Stimulated activated CD8-positive, alpha-beta memory T cell treated with anti-CD3 and anti-CD28 coated beads, Interleukin-7, amount 100 ng/mL, for 1 hour (primary cell): ENCODE results near the gene CDK14.
"Not testable (repeated sequence)": the region's sequence is repeated elsewhere in the genome, so short reads cannot be mapped to it uniquely, and the experiment has no call there.

Experiments
- DNase-seq, 2 donors: peaks; one replicate each; pipeline ENCODE4 v3.0.0-alpha.2; 2020; ENCODE audit warnings: low read depth in 2 of 2

The CDK14 gene

DNA sequence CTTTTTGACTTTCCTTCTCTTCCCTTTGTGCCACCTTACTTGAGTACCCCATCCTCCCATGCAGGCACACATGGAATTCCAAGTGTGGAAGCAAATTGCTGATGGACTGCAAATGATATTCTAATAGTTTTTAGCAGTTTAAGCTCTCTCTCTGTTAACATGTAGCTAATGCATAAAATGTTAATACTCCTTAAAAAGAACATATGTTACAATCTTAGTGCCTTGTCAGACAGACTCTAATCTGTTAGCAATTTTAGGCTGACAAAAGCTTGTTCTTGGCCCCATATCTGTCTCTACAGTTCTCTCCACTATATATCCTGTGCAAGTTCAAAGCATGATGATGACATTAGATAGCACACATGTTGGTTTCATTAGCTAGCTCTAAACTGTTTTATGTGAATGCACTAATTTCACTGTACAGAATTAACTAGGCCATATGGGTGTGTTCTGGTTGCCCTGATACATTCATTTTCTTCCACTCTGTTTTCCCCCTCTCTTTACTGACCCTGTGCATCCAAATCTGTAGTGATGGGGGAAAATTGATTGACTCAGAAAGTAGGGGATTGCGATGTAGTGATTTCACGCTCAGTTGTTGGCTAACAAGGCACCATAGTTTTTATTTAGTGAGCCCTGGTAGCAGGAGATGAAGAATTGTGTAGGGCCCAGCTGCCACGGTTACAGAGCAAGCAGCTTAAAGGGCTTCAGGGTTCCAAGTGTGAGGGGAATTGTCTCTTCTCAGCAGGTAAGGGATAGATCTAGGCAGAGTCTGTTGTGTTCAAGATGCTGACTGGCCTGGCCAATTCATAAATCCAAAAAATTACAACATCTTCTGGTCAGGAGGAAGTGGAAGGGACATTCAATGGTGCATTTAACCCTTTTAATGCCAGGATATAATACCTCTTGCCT lies 553.5 kb downstream of the CDK14 start:
- no peak for DNase-seq

DNA sequence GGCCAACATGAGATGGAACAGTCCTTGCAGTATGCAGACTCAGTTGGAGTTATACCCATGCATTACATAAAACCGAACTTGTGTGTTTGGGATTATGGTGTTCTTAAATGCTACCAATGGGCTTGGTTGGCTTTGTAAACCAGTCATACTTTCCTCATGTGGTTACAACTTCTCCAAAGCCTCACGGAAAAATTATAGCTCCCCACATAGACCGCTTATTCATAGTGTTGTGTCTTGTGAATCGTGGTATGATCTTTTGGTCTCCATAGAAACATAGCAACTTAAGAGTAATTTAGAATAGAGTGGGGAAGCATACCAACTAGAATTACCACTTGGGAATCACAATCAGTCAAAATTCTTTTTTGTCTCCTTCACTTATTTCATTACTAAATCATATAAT lies 555.8 kb downstream of the CDK14 start:
- DNase-seq, result no peak

DNA sequence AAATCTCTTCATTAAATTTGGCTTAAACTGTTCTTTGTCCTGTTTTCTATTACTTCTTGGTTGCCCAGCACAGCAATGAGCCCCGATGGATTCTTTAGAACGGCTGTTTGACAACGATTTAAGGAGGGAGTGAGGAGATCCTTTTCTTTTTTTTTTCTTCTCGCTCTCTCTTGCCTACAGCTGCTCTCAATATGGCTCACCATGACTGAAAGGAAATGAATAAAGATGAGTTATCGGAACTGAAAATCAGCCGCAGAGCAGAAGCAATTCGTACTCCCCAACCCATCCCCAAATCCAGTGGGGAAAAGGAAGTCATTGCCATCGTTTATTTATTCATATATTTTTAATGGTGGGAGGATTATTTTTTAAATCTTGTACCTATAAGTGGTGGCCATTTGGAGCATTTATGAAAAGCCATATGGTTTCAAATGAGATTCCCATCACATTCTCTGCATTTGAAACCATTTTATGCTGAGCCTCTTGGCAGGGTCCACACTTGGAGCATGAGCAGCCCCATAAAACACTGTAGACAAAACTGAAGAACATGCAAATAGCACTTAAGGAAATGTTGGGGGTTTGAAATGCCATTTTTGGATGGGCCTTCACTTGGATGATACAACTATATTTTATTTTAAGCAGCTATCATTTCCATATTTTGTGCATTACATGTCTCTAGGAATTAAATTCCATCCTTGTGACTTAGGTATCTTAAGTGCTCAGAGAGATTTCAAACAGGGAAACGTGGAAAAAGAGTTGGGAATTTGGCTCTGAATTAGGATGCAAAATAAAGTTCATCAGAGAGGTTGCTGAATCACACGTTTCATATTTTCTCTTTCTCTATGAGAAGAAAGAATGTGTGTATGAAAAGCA lies 560.4 kb downstream of the CDK14 start:
- DNase-seq, result no peak

DNA sequence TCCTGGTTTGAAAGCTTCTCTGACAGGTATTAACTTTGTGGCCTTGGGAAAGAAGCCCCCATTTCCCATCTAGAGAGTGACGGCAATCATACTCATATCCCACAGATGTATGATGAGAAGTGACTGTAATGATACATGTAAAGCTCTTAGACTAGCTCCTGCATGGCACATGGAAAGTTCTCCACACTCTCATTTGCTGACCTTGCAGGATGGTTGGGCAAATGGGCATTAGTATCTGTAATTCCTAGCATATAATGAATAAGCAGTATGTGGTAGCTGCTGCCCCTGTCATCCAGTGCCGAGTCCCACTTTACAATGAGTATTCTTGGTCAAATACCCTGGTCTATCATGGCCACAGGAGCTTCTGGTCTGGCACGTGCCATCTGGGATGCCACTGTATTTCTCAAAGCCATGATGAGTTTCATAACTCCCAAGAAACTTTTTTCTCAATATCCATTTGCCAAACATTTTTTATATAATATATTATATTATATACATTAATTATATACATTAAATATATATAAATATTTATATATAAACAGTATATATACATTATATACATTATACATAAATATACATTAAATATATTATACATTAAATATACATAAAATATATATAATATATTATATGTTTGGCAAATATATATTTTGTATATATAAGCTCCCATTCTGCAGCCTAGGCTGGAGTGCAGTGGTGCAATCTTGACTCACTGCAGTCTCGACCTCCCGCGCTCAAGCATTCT lies 561.6 kb downstream of the CDK14 start:
- DNase-seq, result no peak

DNA sequence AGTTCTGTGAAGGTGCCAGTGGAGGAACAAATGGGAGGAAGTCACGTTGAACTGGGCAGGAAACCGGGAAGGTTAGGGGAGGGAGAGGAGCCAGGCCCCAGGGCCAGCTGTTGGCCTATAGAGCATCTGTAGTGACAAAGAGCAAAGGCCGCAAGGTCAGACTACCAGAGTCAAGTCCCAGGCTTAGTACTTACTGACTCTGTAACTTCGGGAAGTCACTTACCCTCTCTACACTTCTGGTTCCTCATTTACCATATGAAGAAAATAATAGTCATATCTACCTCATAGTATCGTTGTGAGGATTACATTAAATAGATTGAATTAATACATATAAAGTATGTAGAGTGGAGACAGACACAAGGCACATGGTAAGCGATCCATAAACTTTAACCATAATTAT lies 566.3 kb downstream of the CDK14 start:
- no peak for DNase-seq

DNA sequence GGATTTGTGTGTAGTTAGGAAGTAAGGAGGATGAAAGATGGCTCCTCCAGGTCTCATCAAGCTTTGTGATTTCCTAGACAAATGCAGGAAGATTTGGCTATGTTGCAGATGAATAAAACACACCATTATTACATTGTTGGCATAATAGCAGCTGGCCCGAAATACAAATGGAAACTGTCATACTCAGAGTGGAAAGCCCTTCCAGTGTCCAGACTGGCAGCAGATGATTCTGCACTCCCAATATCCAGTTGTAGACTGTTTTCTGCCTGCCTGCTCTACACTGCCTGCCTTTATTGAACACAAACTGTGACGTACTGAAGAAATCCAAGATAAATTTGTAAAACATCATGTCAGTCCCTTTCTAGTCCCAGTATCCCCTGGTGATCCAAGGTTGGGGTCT lies 568.4 kb downstream of the CDK14 start:
- DNase-seq, result no peak

DNA sequence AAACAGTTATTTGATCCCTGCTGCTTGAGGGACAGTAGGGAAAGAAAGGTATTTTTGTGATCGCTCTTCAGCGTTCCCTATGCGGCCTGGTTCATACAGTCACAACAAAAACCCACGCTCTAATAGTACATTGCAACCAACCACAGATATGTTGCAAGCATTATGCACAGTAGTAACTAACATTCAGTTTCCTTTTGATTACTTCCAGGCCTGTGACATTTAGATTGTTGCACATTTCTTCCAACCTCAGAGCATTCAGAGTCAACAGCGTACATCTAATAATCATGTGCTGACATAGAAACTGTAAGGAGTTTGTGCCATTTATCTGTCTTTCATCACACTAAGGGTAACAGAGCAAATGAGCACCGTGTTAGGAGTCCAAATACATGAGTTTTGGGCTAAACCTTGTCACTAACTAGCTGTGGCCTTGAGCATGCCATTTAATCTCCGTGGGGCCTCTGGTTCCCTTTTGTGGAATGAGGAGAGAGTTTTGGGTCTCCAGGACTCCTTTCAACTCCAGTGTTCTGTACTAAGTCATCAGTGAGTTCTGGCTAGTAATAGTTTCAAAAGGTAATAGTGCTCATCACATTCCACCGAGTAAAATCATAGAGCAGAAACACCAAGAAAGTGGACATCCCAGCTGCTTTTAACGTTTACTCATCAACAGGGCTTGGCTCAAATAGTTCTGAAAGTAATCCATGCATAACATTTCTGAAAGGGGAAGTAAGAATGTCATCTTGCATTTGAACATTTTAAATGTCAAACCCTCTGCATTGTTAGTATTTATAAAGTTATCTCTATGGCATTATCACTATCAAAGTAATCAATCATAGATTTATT lies 569.1 kb downstream of the CDK14 start:
- no peak for DNase-seq

DNA sequence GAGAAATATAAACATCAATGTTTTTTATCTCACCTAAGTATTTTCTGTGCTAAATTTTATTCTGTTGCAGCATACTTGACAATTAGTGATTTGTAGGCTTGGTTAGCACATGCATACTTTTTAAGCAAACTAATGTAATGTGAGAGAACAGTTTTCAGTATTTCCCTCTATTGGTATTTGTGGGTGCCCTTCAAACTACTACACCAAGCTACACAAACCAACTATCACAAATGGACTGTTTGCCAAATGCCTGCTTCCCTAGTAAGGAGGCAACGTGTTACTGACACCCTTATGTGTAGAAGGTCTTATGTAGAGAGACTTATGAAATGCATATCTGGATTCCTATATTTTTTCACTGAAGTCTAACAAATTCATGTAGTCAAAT lies 569.7 kb downstream of the CDK14 start:
- no peak for DNase-seq

DNA sequence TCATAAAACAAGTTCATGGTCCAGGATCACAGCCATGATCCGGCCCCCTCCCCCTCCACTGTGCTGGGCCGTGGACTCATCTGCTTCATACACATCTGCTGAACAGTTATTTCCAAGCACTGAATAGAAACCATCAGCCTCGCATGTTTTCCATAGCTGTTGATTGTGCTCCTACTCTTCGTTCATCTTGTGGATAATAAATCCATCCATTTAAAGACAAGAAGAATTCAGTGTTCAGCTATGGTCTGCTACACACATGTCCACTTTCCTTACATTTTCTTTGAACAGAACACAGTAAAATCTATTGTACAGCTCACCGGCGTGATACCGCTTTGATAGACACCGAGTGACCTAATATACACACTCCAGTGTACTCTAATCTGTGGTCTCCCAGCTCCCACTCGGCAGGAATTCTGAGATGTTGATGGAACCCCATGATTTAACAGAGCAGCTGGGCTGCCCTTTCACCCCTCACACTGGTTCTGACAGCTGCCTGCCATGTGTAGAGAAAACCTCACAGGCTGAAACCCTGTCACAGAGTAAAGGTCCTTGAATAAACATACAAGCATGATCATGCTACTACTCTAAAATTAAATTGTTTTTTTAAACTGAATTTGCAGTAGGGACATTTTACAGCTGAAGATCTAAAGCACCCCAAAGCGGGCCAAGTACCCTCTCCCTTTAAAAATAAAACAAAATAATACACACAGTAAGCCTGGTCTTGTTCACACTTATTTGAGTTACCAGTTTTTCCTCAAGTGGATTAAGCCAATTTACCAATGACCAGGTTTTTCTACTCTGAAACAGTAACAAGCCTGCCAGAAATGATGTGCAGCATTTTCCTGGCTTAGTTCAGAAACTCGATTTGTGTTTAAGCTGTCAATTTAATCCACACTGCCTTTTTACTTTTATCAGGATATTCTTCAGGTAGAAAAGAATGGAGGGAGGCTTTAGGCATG lies 573.0 kb downstream of the CDK14 start:
- no peak for DNase-seq

DNA sequence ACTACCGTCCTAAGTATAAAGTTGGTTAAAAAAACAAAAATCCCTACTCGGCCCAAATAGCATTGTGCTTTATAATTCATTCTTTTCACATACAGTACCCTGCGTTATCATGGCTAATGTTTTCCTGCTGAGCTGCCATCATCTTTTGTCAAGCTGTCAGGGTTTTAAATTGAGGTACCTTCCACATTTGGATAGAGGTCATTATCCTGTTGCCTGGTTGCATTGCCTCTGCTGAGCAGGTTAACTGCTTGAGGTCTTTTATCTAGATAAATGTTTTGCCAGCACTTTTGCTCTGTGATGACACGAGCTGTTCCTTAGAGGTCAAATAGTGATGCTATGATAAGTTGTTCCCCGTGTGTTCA lies 573.7 kb downstream of the CDK14 start:
- DNase-seq, result no peak

DNA sequence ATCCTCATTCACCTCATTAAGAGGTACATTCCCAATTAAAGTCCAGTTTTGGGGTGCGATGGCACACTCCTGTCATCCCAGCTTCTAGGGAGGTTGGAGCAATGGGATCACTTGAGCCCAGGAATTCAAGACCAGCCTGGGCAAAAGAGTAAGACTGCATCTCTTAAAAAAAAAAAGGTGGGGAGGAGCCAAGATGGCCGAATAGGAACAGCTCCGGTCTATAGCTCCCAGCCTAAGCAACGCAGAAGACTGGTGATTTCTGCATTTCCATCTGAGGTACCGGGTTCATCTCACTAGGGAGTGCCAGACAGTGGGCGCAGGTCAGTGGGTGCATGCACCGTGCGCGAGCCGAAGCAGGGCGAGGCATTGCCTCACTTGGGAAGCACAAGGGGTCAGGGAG lies 577.1 kb downstream of the CDK14 start:
- DNase-seq, result not testable (repeated sequence)

DNA sequence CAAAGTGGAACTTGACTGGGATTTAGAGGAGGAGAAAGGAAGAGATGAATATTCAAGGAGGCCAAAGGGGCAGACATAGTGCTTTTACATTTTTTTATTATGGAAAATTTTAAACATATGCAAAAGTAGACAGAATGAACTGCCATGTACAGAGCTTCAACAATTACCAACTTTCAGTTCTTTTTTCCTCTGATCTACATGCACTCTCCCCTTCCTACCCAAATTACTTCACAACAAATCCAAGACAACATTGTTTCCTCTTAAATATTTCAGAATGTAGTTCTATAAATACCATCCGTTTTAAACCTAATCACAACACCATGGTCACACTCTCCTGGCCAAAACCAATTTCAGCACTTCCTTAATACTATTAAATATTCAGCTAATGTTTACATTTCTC lies 584.6 kb downstream of the CDK14 start:
- DNase-seq, result no peak

DNA sequence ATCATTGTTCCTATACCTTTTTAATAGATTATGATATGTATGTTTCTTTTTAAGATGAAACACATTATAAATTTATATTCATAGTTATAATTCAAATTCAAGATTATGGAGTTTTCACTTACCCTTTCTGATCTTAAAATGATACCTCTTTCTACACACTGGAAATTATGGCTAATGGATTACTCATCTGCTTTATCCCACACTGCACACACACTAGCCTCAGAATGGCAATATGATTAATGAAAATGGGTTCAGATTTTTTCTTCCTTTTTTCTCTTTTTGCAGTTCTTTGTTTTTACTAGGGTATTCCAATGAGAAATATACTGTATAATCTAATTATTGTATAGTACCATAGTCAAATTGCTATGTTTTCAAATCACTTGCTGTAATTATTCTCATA lies 585.8 kb downstream of the CDK14 start:
- DNase-seq, result no peak

DNA sequence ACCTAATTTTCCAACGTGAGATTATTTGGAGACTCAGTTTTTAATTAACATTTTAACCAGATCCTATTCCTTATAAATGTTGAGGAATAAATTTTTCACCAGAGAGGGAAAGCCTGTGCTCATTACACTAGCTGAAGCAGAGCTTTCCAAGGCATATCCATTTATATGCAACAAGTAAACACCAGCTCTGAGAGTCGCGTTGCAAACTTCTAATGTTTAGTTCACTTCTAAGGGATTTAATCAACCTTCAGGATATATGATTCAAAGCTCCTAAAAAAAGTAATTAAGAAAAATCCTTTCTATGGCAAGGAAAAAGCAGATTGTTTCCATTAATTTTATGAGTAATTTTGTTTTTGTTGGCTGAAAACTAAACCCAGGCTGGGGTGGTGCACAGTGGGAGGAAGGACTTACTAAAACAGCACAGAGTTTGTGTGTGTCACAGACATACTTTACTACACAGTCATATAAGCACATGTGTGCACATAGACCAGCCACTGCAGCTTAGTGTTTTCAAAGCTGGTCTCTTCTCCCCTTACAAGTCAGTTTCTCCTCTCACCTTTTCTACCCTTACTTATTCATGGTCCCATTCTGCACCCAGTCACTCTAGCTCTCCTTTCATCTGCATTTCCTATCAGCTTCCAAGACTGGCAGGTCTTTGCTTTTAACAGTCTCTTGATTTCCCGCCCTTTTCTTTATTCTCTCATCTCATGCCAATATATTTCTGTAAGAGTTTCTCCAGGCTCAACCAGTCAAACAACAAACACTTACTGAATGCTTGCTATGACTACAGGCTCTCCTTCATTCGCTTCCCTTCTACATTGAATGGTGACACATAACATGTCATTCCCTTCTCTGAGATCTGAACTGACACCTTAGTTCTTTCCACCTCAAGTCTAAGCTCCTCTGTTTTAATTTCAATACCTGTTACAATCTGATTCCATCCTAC lies 587.0 kb downstream of the CDK14 start:
- no peak for DNase-seq

DNA sequence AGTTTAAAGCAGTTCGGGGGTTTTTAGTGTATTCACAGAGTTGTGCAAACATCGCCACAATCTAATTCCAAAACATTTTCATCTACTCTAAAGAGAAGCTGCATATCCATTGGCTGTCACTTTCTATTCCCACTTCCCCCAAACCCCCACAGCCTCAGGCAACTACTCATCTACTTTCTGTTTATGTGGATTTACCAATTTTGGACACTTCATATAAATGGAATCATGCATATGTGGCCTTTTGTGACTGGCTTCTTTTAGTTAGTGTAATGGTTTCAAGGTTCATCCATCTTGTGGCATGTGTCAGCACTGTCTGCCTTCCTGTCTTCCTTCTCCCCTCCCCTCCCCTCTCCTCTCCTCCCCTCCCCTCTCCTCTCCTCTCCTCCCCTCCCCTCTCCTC lies 589.6 kb downstream of the CDK14 start:
- no peak for DNase-seq

DNA sequence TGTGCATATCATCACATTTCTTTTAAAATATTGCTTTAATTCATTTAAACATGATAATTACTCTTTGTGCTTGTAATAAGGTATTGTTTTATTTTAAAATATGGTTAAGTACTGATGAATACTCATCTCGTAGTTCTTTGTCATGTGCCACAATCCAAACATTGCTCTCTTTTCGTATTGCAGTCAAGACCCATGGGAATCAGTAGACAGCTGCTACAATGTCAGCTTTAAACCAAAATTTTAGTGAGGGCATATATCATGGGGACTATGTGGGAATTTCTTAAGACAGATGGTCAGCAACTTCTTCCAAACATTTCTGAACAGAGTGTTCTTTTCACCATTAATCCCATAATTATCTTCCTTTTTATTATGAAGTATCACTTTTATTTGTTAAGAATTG lies 590.9 kb downstream of the CDK14 start:
- DNase-seq, result no peak

DNA sequence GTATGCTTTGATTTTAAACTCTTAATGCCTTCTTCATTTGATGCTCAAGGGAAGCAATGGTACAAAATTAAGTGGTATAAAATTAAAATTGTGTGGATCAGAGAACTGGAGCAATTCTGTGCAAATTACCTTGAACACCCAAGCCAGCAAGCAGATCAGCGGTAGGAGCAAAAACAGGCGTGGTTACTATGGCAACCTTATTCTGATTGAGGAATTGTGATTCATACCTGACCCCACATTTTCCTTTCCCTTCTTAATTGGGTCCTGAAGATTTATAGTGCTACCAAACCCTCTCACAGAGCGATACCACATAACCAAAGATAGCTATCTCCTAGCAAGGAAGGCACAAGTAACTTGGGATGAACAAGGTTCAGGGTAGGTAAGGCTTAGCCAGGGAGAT lies 595.6 kb downstream of the CDK14 start:
- DNase-seq, result no peak

DNA sequence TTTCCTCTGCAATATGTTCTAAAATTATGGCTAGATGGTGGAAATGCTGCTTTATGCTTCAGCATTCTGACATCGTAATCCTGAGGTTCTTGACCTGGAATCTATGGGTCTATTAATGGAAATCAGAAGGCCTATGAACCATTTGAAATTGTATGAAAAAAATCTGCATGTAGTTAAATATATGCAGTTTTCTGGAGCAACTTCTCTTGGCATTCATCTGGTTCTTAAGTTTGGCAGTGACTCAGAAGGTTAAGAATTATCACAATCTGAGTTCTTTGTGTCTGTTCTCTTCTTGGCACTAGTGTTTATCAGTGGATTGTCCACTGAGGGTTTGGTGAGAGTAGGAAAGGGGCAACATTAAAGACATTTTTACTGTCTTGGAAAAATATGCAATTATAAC lies 597.0 kb downstream of the CDK14 start:
- no peak for DNase-seq

DNA sequence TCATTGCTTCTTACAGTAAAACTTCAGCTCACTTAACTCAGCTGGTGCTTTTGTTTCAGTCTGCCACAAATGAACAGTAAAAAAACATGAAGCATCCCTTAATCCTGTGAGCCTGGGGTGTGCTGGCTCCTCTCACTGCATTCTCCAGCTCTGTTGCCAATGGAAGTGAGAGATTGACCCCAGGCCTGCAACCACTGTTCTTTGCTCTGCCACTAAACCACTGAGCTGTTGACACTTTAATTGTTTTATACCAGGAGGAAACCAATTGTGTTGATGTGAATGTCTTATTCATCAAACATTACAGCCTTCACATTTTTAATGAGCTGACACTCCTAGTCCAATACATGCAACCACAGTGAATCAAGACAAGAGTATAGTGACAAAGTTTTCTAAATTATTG lies 598.7 kb downstream of the CDK14 start:
- no peak for DNase-seq
